Stimulated activated naive CD8-positive, alpha-beta T cell treated with anti-CD3 and anti-CD28 coated beads, Interleukin-15, amount 100 ng/mL, for 72 hours (primary cell): Measurements from ENCODE around the gene SLC23A2.
"Not testable (repeated sequence)": the region's sequence is repeated elsewhere in the genome, so short reads cannot be mapped to it uniquely, and the experiment has no call there.

Source experiments
- ATAC-seq: fragments of 150-1000 bp; cut with Tn5 transposase; 2 replicates; pipeline ENCODE4 v1.10.0; 2021; ENCODE audit warnings: mild to moderate bottlenecking, moderate library complexity
- DNase-seq, 2 donors: peaks; one replicate each; pipeline ENCODE4 v3.0.0; 2021 to 2022
- H3K27ac Mint-ChIP-seq, 2 donors: one replicate each; pipeline ENCODE4 v1.8.0; 2022; ENCODE audit warnings: mild to moderate bottlenecking in 2 of 2, mixed read lengths in 2 of 2, moderate library complexity in 2 of 2
- H3K27me3 Mint-ChIP-seq: one replicate; pipeline ENCODE4 v1.8.0; 2022; ENCODE audit warnings: mixed read lengths
- H3K4me1 Mint-ChIP-seq: one replicate; pipeline ENCODE4 v1.8.0; 2022; ENCODE audit warnings: mild to moderate bottlenecking, mixed read lengths
- H3K4me3 Mint-ChIP-seq, 2 donors: one replicate each; pipeline ENCODE4 v1.8.0; 2022; ENCODE audit warnings: mild to moderate bottlenecking in 2 of 2, mixed read lengths in 2 of 2, moderate library complexity in 1 of 2
- H3K9me3 Mint-ChIP-seq, 2 donors: one replicate each; pipeline ENCODE4 v1.8.0; 2022; ENCODE audit warnings: mixed read lengths in 2 of 2

SLC23A2 gene

GRCh38 chr20:4870906-4871305 lies 130.4 kb downstream of the SLC23A2 start:
- no peak for DNase-seq
- no peak overlapping the region for H3K27ac Mint-ChIP-seq
- no peak for ATAC-seq
- H3K4me1 Mint-ChIP-seq = no peaks in the 10 kb centered on the region
- no peaks in the 10 kb centered on the region for H3K27me3 Mint-ChIP-seq
- H3K4me3 Mint-ChIP-seq = no peak overlapping the region
- H3K9me3 Mint-ChIP-seq = no peaks in the 10 kb centered on the region

GRCh38 chr20:4869290-4870193 lies 131.8 kb downstream of the SLC23A2 start:
- Mint-ChIP-seq H3K27me3 (no peaks in the 10 kb centered on the region), H3K4me3 (no peak overlapping the region), H3K9me3 (no peaks in the 10 kb centered on the region), H3K27ac (peak overlapping the region in 1 of 2 donors; percentile 63), H3K4me1 (no peaks in the 10 kb centered on the region)
- DNase-seq = no peak
- no peak for ATAC-seq

- Mint-ChIP-seq H3K4me1 (no peaks in the 10 kb centered on the region), H3K9me3 (no peaks in the 10 kb centered on the region), H3K27me3 (no peaks in the 10 kb centered on the region), H3K4me3 (no peak overlapping the region), H3K27ac (peak overlapping the region; percentile 30 to 70)
- no peak for ATAC-seq
- DNase-seq = no peak
Measured at GRCh38 chr20:4867051-4867450, 134.3 kb downstream of the SLC23A2 start.

GRCh38 chr20:4866429-4866828 lies 134.9 kb downstream of the SLC23A2 start:
- Mint-ChIP-seq H3K27ac (peak overlapping the region in 1 of 2 donors; percentile 24), H3K4me1 (no peaks in the 10 kb centered on the region), H3K27me3 (no peaks in the 10 kb centered on the region), H3K9me3 (no peaks in the 10 kb centered on the region), H3K4me3 (no peak overlapping the region)
- no peak for ATAC-seq
- no peak for DNase-seq

- H3K4me1 Mint-ChIP-seq = no peaks in the 10 kb centered on the region
- DNase-seq (no peak), ATAC-seq (no peak)
- no peak overlapping the region for H3K4me3 Mint-ChIP-seq
- H3K9me3 Mint-ChIP-seq = no peaks in the 10 kb centered on the region
- H3K27ac Mint-ChIP-seq = no peak overlapping the region
- no peaks in the 10 kb centered on the region for H3K27me3 Mint-ChIP-seq
Measured at GRCh38 chr20:4864311-4864752, 137.0 kb downstream of the SLC23A2 start.

- H3K4me1 Mint-ChIP-seq = no peaks in the 10 kb centered on the region
- no peak overlapping the region for H3K4me3 Mint-ChIP-seq
- H3K27me3 Mint-ChIP-seq = no peaks in the 10 kb centered on the region
- DNase-seq = no peak
- no peak for ATAC-seq
- peak overlapping the region in 1 of 2 donors; percentile 91 for H3K27ac Mint-ChIP-seq
- no peaks in the 10 kb centered on the region for H3K9me3 Mint-ChIP-seq
Measured at GRCh38 chr20:4862661-4863060, 138.6 kb downstream of the SLC23A2 start.

GRCh38 chr20:4861961-4862360 lies 139.3 kb downstream of the SLC23A2 start:
- Mint-ChIP-seq H3K4me3 (no peak overlapping the region), H3K4me1 (no peaks in the 10 kb centered on the region), H3K9me3 (no peaks in the 10 kb centered on the region), H3K27ac (no peak overlapping the region), H3K27me3 (no peaks in the 10 kb centered on the region)
- ATAC-seq (no peak), DNase-seq (no peak)

GRCh38 chr20:4858000-4858399 lies 143.3 kb downstream of the SLC23A2 start:
- Mint-ChIP-seq H3K27ac (peak overlapping the region in 1 of 2 donors; percentile 19), H3K4me1 (no peaks in the 10 kb centered on the region), H3K27me3 (no peaks in the 10 kb centered on the region), H3K4me3 (no peak overlapping the region), H3K9me3 (no peaks in the 10 kb centered on the region)
- DNase-seq (no peak), ATAC-seq (no peak)

GRCh38 chr20:4856022-4856755 lies 145.1 kb downstream of the SLC23A2 start:
- ATAC-seq = no peak
- no peaks in the 10 kb centered on the region for H3K9me3 Mint-ChIP-seq
- no peak overlapping the region for H3K27ac Mint-ChIP-seq
- H3K4me1 Mint-ChIP-seq = no peaks in the 10 kb centered on the region
- H3K4me3 Mint-ChIP-seq = no peak overlapping the region
- no peak for DNase-seq
- no peaks in the 10 kb centered on the region for H3K27me3 Mint-ChIP-seq

GRCh38 chr20:4855555-4855954 lies 145.8 kb downstream of the SLC23A2 start:
- Mint-ChIP-seq H3K9me3 (no peaks in the 10 kb centered on the region), H3K4me1 (no peaks in the 10 kb centered on the region), H3K27ac (no peak overlapping the region), H3K27me3 (no peaks in the 10 kb centered on the region), H3K4me3 (no peak overlapping the region)
- ATAC-seq = no peak
- no peak for DNase-seq

GRCh38 chr20:4855097-4855496 lies 146.2 kb downstream of the SLC23A2 start:
- Mint-ChIP-seq H3K27me3 (no peaks in the 10 kb centered on the region), H3K27ac (no peak overlapping the region), H3K9me3 (no peaks in the 10 kb centered on the region), H3K4me3 (no peak overlapping the region), H3K4me1 (no peaks in the 10 kb centered on the region)
- DNase-seq = no peak
- no peak for ATAC-seq

GRCh38 chr20:4854561-4854901 lies 146.8 kb downstream of the SLC23A2 start:
- H3K27ac Mint-ChIP-seq = no peak overlapping the region
- H3K27me3 Mint-ChIP-seq = no peaks in the 10 kb centered on the region
- H3K9me3 Mint-ChIP-seq = no peaks in the 10 kb centered on the region
- H3K4me3 Mint-ChIP-seq = no peak overlapping the region
- no peak for ATAC-seq
- H3K4me1 Mint-ChIP-seq = no peaks in the 10 kb centered on the region
- DNase-seq = no peak

GRCh38 chr20:4853757-4854560 lies 147.4 kb downstream of the SLC23A2 start:
- ATAC-seq (no peak), DNase-seq (no peak)
- H3K27me3 Mint-ChIP-seq = no peaks in the 10 kb centered on the region
- H3K27ac Mint-ChIP-seq = peak overlapping the region in 1 of 2 donors; percentile 84
- H3K4me3 Mint-ChIP-seq = no peak overlapping the region
- no peaks in the 10 kb centered on the region for H3K4me1 Mint-ChIP-seq
- H3K9me3 Mint-ChIP-seq = no peaks in the 10 kb centered on the region

GRCh38 chr20:4853004-4853403 lies 148.3 kb downstream of the SLC23A2 start:
- Mint-ChIP-seq H3K27ac (no peak overlapping the region), H3K9me3 (no peaks in the 10 kb centered on the region), H3K4me3 (no peak overlapping the region), H3K27me3 (no peaks in the 10 kb centered on the region), H3K4me1 (no peaks in the 10 kb centered on the region)
- DNase-seq (no peak), ATAC-seq (no peak)

- H3K27me3 Mint-ChIP-seq = no peaks in the 10 kb centered on the region
- ATAC-seq (no peak), DNase-seq (no peak)
- H3K4me1 Mint-ChIP-seq = no peaks in the 10 kb centered on the region
- no peak overlapping the region for H3K27ac Mint-ChIP-seq
- H3K9me3 Mint-ChIP-seq = no peaks in the 10 kb centered on the region
- H3K4me3 Mint-ChIP-seq = no peak overlapping the region
Measured at GRCh38 chr20:4850960-4851359, 150.3 kb downstream of the SLC23A2 start.

- H3K4me3 Mint-ChIP-seq, ATAC-seq, DNase-seq, H3K27me3 Mint-ChIP-seq, H3K27ac Mint-ChIP-seq, H3K9me3 Mint-ChIP-seq, H3K4me1 Mint-ChIP-seq: not testable (repeated sequence)
Measured at GRCh38 chr20:4848829-4849228, 152.5 kb downstream of the SLC23A2 start.
